Epithelial cell of esophagus (primary cell): ENCODE measurements around the gene NLRC5.

Experiments used
- DNase-seq: peaks from one replicate; pipeline ENCODE4 v3.0.0; 2010; ENCODE audit warnings: low read depth
- H3K4me3 ChIP-seq: 2 replicates; pipeline ENCODE4 v1.5.1; 2011; ENCODE audit warnings: mild to moderate bottlenecking, low read length, control low read depth
- CTCF ChIP-seq: IDR thresholded peaks from 2 replicates; pipeline ENCODE4 v1.5.1; 2011; ENCODE audit warnings: low read depth, mild to moderate bottlenecking, low read length, control low read depth, inconsistent platforms; ENCODE audit not compliant: insufficient read depth; ENCODE audit errors: missing control alignments

NLRC5 gene

GRCh38 chr16:56988948-56989945 is at the start of gene NLRC5:
TSS of gene NLRC5 (plus strand) at chr16:56989557. CDS start at chr16:57020713, 31,156 bp downstream.
- DNase-seq, result peak; percentile 81
- TF ChIP-seq CTCF, result no peak
- H3K4me3 ChIP-seq, result peak within 1 kb of the TSS; percentile 65

GRCh38 chr16:56939801-56940200 is 49.6 kb upstream of the NLRC5 start:
- no peak for TF ChIP-seq CTCF
- no peak overlapping the region for H3K4me3 ChIP-seq
- no peak for DNase-seq

- H3K4me3 ChIP-seq, result no peak overlapping the region
- no peak for DNase-seq
- TF ChIP-seq CTCF, result no peak
These were observed 48.3 kb upstream of the NLRC5 start for GRCh38 chr16:56941092-56941491.

GRCh38 chr16:56941856-56942331 is 47.5 kb upstream of the NLRC5 start:
- DNase-seq, result no peak
- no peak overlapping the region for H3K4me3 ChIP-seq
- no peak for TF ChIP-seq CTCF

GRCh38 chr16:56943761-56944375 is 45.5 kb upstream of the NLRC5 start:
- no peak for DNase-seq
- no peak for TF ChIP-seq CTCF
- H3K4me3 ChIP-seq, result no peak overlapping the region

- TF ChIP-seq CTCF, result no peak
- peak; percentile 81 for DNase-seq
- no peak overlapping the region for H3K4me3 ChIP-seq
These were observed 44.2 kb upstream of the NLRC5 start for GRCh38 chr16:56944954-56945839.
